CD4-positive, alpha-beta memory T cell (primary cell): ENCODE data around the gene SNRNP27. TPM values are rescaled to one million over a fixed set of nuclear protein-coding genes. Genes with fewer than 3 reads are reported as not detected.
"Not testable (repeated sequence)": the region's sequence is repeated elsewhere in the genome, so short reads cannot be mapped to it uniquely, and the experiment has no call there.

Experiments
- CTCF ChIA-PET: fragments of 350-600 bp; sonication (Branson Sonifier 250); formaldehyde crosslinking; loops from one replicate; lab custom pipeline; 2021; ENCODE audit warnings: inconsistent platforms; ENCODE audit not compliant: partially characterized antibody; lab: Charles Lee
- POLR2A ChIA-PET: fragments of 350-600 bp; sonication (Branson Sonifier 250); formaldehyde crosslinking; loops from one replicate; lab custom pipeline; 2021; ENCODE audit not compliant: partially characterized antibody; lab: Charles Lee
- DNase-seq, 5 donors: peaks; one replicate each; pipeline versions ENCODE4 v3.0.0 to v3.0.0-alpha.2; 2020 to 2022; ENCODE audit warnings: mixed read lengths in 1 of 5
- H3K27ac ChIP-seq: one replicate; pipeline ENCODE4 v1.7.0; 2013; ENCODE audit warnings: low read depth, low read length
- H3K27me3 ChIP-seq: 2 replicates; pipeline ENCODE4 v1.7.0; 2013; ENCODE audit warnings: mild to moderate bottlenecking, low read length, moderate library complexity; ENCODE audit not compliant: insufficient read depth
- H3K36me3 ChIP-seq: 2 replicates; pipeline ENCODE4 v1.7.0; 2013; ENCODE audit warnings: mild to moderate bottlenecking, low read length, moderate library complexity; ENCODE audit not compliant: insufficient read depth
- H3K4me1 ChIP-seq: 2 replicates; pipeline ENCODE4 v1.7.0; 2013; ENCODE audit warnings: mild to moderate bottlenecking, low read length, moderate library complexity; ENCODE audit not compliant: insufficient read depth
- H3K4me3 ChIP-seq, 2 donors: one replicate each; pipeline ENCODE4 v1.7.0; 2013; ENCODE audit warnings: low read length in 2 of 2, mild to moderate bottlenecking in 1 of 2
- H3K9me3 ChIP-seq, 2 donors: one replicate each; pipeline ENCODE4 v1.7.0; 2013; ENCODE audit warnings: low read length in 2 of 2, control low read depth in 1 of 2; ENCODE audit not compliant: control insufficient read depth in 1 of 2
- H3K27ac Mint-ChIP-seq, 7 donors: one replicate each; pipeline ENCODE4 v1.8.0; 2020 to 2021; ENCODE audit warnings: mixed read lengths in 7 of 7, mild to moderate bottlenecking in 6 of 7, inconsistent platforms in 3 of 7, moderate library complexity in 3 of 7
- H3K27me3 Mint-ChIP-seq, 2 donors: one replicate each; pipeline ENCODE4 v1.8.0; 2020 to 2021; ENCODE audit warnings: mixed read lengths in 2 of 2
- H3K36me3 Mint-ChIP-seq, 2 donors: one replicate each; pipeline ENCODE4 v1.8.0; 2020 to 2021; ENCODE audit warnings: mixed read lengths in 2 of 2, inconsistent platforms in 1 of 2, mild to moderate bottlenecking in 1 of 2
- H3K4me1 Mint-ChIP-seq, 4 donors: one replicate each; pipeline ENCODE4 v1.8.0; 2020 to 2021; ENCODE audit warnings: mixed read lengths in 4 of 4, mild to moderate bottlenecking in 1 of 4
- H3K4me3 Mint-ChIP-seq, 8 donors: one replicate each; pipeline ENCODE4 v1.8.0; 2020 to 2021; ENCODE audit warnings: mixed read lengths in 8 of 8, mild to moderate bottlenecking in 7 of 8, moderate library complexity in 6 of 8, inconsistent platforms in 3 of 8
- H3K9me3 Mint-ChIP-seq, 8 donors: one replicate each; pipeline ENCODE4 v1.8.0; 2020 to 2021; ENCODE audit warnings: mixed read lengths in 8 of 8, mild to moderate bottlenecking in 5 of 8, inconsistent platforms in 3 of 8, moderate library complexity in 1 of 8
- intact Hi-C: fragments of 100-400 bp; cut with micrococcal nuclease; formaldehyde crosslinking; loops from one replicate; pipeline ENCODE4 v1.15.1; 2023
- polyA plus RNA-seq, 2 donors: library from polyadenylated mRNA; unstranded; fragments of 300-500 nt; fragmentation: Illumina TruSeq; gene quantifications; one replicate each; pipeline ENCODE4 v1.2.3, GENCODE V29; 2021
- total RNA-seq, 2 experiments: library from RNA; stranded (reverse); gene quantifications; one replicate each; pipeline ENCODE4 v1.2.3, GENCODE V29; 2021

Gene SNRNP27
- total and polyA plus RNA-seq, 4 experiments from 2014 or later = 44.6 to 66.0 (median 55.5) TPM

DNA sequence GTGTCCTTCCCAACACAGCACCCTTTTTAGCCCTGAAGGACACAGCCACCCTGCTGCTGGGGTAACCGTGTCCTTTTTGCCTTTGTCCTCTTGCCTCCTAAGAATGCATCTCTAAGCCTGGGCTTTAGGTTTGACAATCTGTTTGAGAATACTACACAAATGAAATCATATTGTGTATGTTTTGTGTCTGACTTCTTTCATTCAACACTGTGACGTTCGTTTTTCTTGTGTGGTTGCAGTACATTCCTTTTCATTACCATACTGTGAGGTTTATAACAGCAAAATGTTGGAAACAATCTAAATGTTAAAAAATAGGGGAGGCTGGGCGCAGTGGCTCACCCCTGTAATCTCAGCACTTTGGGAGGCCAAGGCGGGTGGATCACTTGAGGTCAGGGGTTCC lies 56.5 kb downstream of the SNRNP27 start:
- peaks cover 20 to 29% (median 25%) of the 10 kb centered on the region in 4 donors for H3K4me1 Mint-ChIP-seq
- H3K27ac ChIP-seq = no peak overlapping the region
- no peaks in the 10 kb centered on the region for H3K9me3 ChIP-seq
- no peak for DNase-seq
- peaks cover 0 to 2% of the 10 kb centered on the region in 2 donors for H3K27me3 Mint-ChIP-seq
- H3K4me1 ChIP-seq = peaks cover 26% of the 10 kb centered on the region
- H3K36me3 Mint-ChIP-seq = no peaks in the 10 kb centered on the region
- H3K36me3 ChIP-seq = no peaks in the 10 kb centered on the region
- H3K27me3 ChIP-seq = no peaks in the 10 kb centered on the region
- no peak overlapping the region for H3K27ac Mint-ChIP-seq
- intact Hi-C loops = no loop called here
- ChIA-PET POLR2A (no interaction called here), CTCF (no interaction called here)
- H3K9me3 Mint-ChIP-seq = no peaks in the 10 kb centered on the region
- H3K4me3 ChIP-seq = no peak overlapping the region
- H3K4me3 Mint-ChIP-seq = no peak overlapping the region

DNA sequence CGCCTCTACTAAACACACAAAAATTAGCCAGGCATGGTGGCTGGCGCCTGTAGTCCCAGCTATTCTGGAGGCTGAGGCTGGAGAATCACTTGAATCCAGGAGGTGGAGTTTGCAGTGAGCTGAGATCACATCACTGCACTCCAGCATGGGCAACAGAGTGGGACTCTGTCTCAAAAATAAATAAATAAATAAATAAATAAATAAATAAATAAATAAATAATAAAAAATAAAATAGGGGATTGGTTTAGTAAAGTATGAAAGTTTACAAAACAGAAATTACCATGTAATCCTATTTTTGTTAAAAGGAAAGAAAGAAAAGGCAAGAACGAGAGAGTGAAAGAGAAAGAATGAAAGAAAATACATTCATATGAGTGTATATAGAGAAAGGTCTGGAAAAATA lies 56.9 kb downstream of the SNRNP27 start:
- H3K27me3 Mint-ChIP-seq, H3K27ac Mint-ChIP-seq, H3K36me3 Mint-ChIP-seq, POLR2A ChIA-PET, H3K27me3 ChIP-seq, H3K9me3 Mint-ChIP-seq, CTCF ChIA-PET, H3K36me3 ChIP-seq, H3K27ac ChIP-seq, H3K4me3 Mint-ChIP-seq, H3K9me3 ChIP-seq, intact Hi-C loops, H3K4me3 ChIP-seq, DNase-seq: not testable (repeated sequence)
- peaks cover 17 to 25% (median 21%) of the 10 kb centered on the region in 4 donors for H3K4me1 Mint-ChIP-seq
- peaks cover 22% of the 10 kb centered on the region for H3K4me1 ChIP-seq

DNA sequence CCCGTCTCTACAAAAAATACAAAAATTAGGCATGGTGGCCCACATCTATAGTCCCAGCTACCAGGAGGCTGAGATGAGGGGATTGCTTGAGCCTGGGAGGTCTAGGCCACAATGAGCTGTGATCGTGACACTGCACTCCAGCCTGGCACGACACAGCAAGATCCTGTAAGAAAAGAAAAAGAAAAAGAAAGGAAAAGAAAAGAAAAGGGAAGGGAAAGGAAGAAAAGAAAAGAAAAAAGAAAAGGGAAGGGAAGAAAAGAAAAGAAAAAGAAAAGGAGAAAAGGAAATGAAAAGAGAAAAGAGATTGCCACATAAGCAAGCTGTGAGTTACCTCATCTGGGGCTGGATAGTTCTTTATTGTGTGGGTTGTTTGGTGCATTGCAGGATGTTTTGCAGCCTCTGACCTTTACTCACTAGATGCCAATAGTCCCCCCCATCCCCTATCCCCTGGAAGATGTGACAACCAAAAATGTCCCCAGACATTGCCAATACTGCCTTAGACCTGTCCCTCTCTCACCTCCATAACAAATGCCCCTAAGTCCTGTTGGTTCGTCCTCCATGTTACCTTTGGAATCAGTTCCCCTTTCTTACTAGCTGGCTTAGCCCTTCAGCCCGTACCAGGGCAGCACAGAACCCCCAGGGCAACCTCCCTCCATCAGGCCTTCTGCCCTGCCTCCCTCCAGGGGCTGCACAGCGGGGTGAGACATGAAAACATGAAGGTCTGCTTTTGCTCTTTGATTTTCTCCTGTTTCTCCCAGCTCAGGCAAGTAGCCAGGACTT lies 58.8 kb downstream of the SNRNP27 start:
- Histone ChIP-seq H3K36me3 (no peaks in the 10 kb centered on the region), H3K4me3 (no peak overlapping the region), H3K9me3 (no peaks in the 10 kb centered on the region), H3K27me3 (no peaks in the 10 kb centered on the region), H3K4me1 (peaks cover 3% of the 10 kb centered on the region), H3K27ac (no peak overlapping the region)
- POLR2A ChIA-PET = no interaction called here
- peak overlapping the region in 1 of 8 donors; percentile 47 for H3K4me3 Mint-ChIP-seq
- CTCF ChIA-PET = interaction anchor here (0.9 to 1.3 kb wide), 2 partner anchors 20 to 117 kb away, joined by 3 read pairs; no protein-coding TSS in a partner anchor
- no peaks in the 10 kb centered on the region for H3K9me3 Mint-ChIP-seq
- DNase-seq = no peak
- H3K4me1 Mint-ChIP-seq = peaks cover 2 to 6% (median 2%) of the 10 kb centered on the region in 4 donors
- no peaks in the 10 kb centered on the region for H3K36me3 Mint-ChIP-seq
- peaks cover 1 to 2% of the 10 kb centered on the region in 2 donors for H3K27me3 Mint-ChIP-seq
- intact Hi-C loops = no loop called here
- peak overlapping the region in 3 of 7 donors; percentile 3 to 65 (median 50) for H3K27ac Mint-ChIP-seq

DNA sequence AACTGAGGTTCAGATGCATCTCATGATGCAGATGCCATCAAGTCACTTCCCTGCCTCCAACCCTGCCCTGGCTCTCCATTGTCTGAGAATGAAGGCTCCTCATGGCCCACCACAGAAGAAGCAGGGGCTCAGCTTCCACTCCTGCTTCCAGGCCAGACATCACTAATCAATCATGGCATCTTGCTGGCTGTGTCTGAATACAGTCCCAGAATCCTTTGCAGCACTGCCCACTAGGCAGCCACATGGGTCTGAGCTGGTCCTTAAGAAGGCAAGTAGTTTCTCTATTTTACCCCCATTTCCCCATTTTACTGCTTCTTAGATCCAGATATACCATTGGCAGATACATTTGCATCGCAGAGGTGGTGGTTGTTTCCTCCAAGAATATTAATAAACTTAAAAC lies 60.3 kb downstream of the SNRNP27 start:
- Histone ChIP-seq H3K27ac (no peak overlapping the region), H3K4me1 (no peaks in the 10 kb centered on the region), H3K36me3 (no peaks in the 10 kb centered on the region), H3K4me3 (no peak overlapping the region), H3K9me3 (no peaks in the 10 kb centered on the region), H3K27me3 (no peaks in the 10 kb centered on the region)
- no peak for DNase-seq
- Mint-ChIP-seq H3K27ac (no peak overlapping the region), H3K27me3 (peaks cover 1 to 2% of the 10 kb centered on the region in 2 donors), H3K4me3 (peak overlapping the region in 1 of 8 donors; percentile 65), H3K9me3 (no peaks in the 10 kb centered on the region), H3K36me3 (no peaks in the 10 kb centered on the region), H3K4me1 (peaks cover 0 to 6% (median 0%) of the 10 kb centered on the region in 4 donors)
- POLR2A ChIA-PET = no interaction called here
- intact Hi-C loops = no loop called here
- CTCF ChIA-PET = interaction anchor here (0.6 kb wide), 1 partner anchor 111 kb away, joined by 3 read pairs; no protein-coding TSS in a partner anchor

Other genes with a start within 250 kb of the SNRNP27 start
- gene ANXA4, start 151.8 kb upstream of the SNRNP27 start, total RNA-seq = 10 to 100 TPM; 22.3 to 24.2 TPM
- gene ANXA4, start 151.8 kb upstream of the SNRNP27 start, polyA plus RNA-seq = 10 to 100 TPM; 27.5 to 30.8 TPM
- gene GMCL1, start 64.3 kb upstream of the SNRNP27 start, total RNA-seq = 10 to 100 TPM; 28.2 to 31.8 TPM
- gene GMCL1, start 64.3 kb upstream of the SNRNP27 start, polyA plus RNA-seq = 10 to 100 TPM; 27.7 to 37.8 TPM
- gene MXD1, start 21.2 kb downstream of the SNRNP27 start, total RNA-seq = 10 to 100 TPM; 12.5 to 17.2 TPM
- 10 to 100 TPM in 1 of 2 donors, 1 to 10 TPM in 1; 4.7 to 12.3 TPM for gene MXD1, start 21.2 kb downstream of the SNRNP27 start, polyA plus RNA-seq
- gene ASPRV1, start 67.7 kb downstream of the SNRNP27 start, total RNA-seq = 1 to 10 TPM; 2.0 to 2.3 TPM
- gene ASPRV1, start 67.7 kb downstream of the SNRNP27 start, polyA plus RNA-seq = 1 to 10 TPM; 1.1 TPM
- gene PCBP1, start 193.5 kb downstream of the SNRNP27 start, total RNA-seq = 100 to 1,000 TPM; 372 to 383 TPM
- gene PCBP1, start 193.5 kb downstream of the SNRNP27 start, polyA plus RNA-seq = 100 to 1,000 TPM; 116 to 153 TPM